SK-N-MC (cell line): Measurements from ENCODE around the gene PPM1A.

Experiments used
- EZH2 ChIP-seq: fragments of 200-600 bp; sonication (generic); IDR thresholded peaks from one replicate; pipeline ENCODE4 v1.6.1; 2017; ENCODE audit warnings: antibody characterized with exemption
- FOXP2 ChIP-seq: optimal IDR thresholded peaks from 2 replicates; pipeline ENCODE3; 2011; ENCODE audit warnings: mild to moderate bottlenecking, moderate library complexity; ENCODE audit not compliant: insufficient read depth; ENCODE audit errors: extremely low read length, control extremely low read depth
- POLR2AphosphoS5 ChIP-seq: IDR thresholded peaks from 2 replicates; pipeline ENCODE4 v1.6.1; 2012; ENCODE audit warnings: mild to moderate bottlenecking, low read depth, low read length, borderline replicate concordance

DNA sequence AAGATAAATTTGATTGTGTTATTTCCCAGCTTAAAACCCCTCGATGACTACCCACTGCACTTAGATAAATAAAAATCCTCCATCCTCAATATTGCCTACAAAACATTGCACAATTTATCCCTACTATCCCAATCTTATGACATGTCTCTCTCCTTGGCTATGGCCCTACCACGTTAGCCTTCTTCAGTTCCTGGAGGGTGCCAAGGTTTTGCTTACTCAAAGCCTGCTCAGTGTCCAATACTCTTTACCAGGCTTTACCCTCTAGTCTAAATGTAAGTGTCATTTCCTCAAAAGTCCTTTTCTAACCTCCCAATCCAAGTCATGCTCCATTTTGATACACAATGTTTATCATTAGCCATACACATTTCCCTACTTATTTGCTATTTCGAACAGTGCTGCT is 35.0 kb upstream of the PPM1A start:
- TF ChIP-seq EZH2: no peak
- no peak for TF ChIP-seq POLR2AphosphoS5
- no peak for TF ChIP-seq FOXP2
